HL-60 (cell line): ENCODE results near the gene AADACL3.

Experiments
- DNase-seq, 2 experiments: peaks; one replicate each; pipeline ENCODE4 v3.0.0-alpha.2; 2010 to 2020; ENCODE audit warnings: low read depth in 1 of 2, low spot score in 1 of 2
- H3K27ac ChIP-seq: fragments of 250-450 bp; sonication (Bioruptor Pico); replicated peaks from 2 replicates; pipeline ENCODE4 v1.5.1; 2020; ENCODE audit warnings: mild to moderate bottlenecking, moderate library complexity
- H3K27me3 ChIP-seq: fragments of 250-450 bp; sonication (Bioruptor Pico); 2 replicates; pipeline ENCODE4 v1.5.1; 2021; ENCODE audit warnings: mild to moderate bottlenecking, moderate library complexity; ENCODE audit not compliant: insufficient read depth, poor library complexity, severe bottlenecking
- H3K4me3 ChIP-seq: replicated peaks from 2 replicates; pipeline ENCODE4 v1.5.1; 2011; ENCODE audit warnings: mild to moderate bottlenecking, control low read depth, low read length; ENCODE audit not compliant: insufficient read depth
- CTCF ChIP-seq: IDR thresholded peaks from one replicate; pipeline ENCODE4 v1.5.1; 2011; ENCODE audit warnings: low read length, control low read depth, inconsistent platforms; ENCODE audit not compliant: insufficient read depth
- GABPA ChIP-seq: IDR thresholded peaks from 2 replicates; pipeline ENCODE4 v1.6.1; 2012; ENCODE audit warnings: low read depth
- POLR2AphosphoS5 ChIP-seq: IDR thresholded peaks from 2 replicates; pipeline ENCODE4 v1.6.1; 2012; ENCODE audit warnings: low read depth
- REST ChIP-seq: IDR thresholded peaks from 2 replicates; pipeline ENCODE4 v1.6.1; 2012; ENCODE audit warnings: low read depth; ENCODE audit not compliant: insufficient replicate concordance
- SPI1 ChIP-seq: IDR thresholded peaks from 2 replicates; pipeline ENCODE4 v1.6.1; 2012; ENCODE audit warnings: low read depth, mild to moderate bottlenecking, borderline replicate concordance

The AADACL3 gene

GRCh38 chr1:12769976-12770505 is 54.1 kb downstream of the AADACL3 start:
- TF ChIP-seq CTCF (no peak), GABPA (no peak), SPI1 (no peak), REST (no peak)
- no peak overlapping the region for H3K27ac ChIP-seq
- H3K27me3 ChIP-seq = no peaks in the 10 kb centered on the region
- DNase-seq = no peak
- H3K4me3 ChIP-seq = no peak overlapping the region

GRCh38 chr1:12770620-12771019 is 54.7 kb downstream of the AADACL3 start:
- no peak for TF ChIP-seq CTCF
- no peaks in the 10 kb centered on the region for H3K27me3 ChIP-seq
- H3K27ac ChIP-seq = no peak overlapping the region
- DNase-seq = no peak
- H3K4me3 ChIP-seq = no peak overlapping the region

- Histone ChIP-seq H3K27me3 (no peaks in the 10 kb centered on the region), H3K27ac (no peak overlapping the region), H3K4me3 (no peak overlapping the region)
- TF ChIP-seq POLR2AphosphoS5 = no peak
- no peak for TF ChIP-seq GABPA
- TF ChIP-seq CTCF = no peak
- TF ChIP-seq REST = no peak
- TF ChIP-seq SPI1 = no peak
- no peak for DNase-seq
These were observed 55.3 kb downstream of the AADACL3 start for GRCh38 chr1:12771186-12771585.

- Histone ChIP-seq H3K4me3 (no peak overlapping the region), H3K27me3 (no peaks in the 10 kb centered on the region), H3K27ac (no peak overlapping the region)
- DNase-seq = no peak
- TF ChIP-seq CTCF = no peak
- no peak for TF ChIP-seq POLR2AphosphoS5
These were observed 56.6 kb downstream of the AADACL3 start for GRCh38 chr1:12772520-12772919.
